ENCODE results near the gene GJA1. TPM values are rescaled to one million over a fixed set of nuclear protein-coding genes. Genes with fewer than 3 reads are reported as not detected.

The GJA1 gene
- total and polyA plus RNA-seq, 2 donors (not counting 1 experiment from before 2014, with no cell fraction given), result 77.8 to 209 TPM

GRCh38 chr6:121449331-121449730 is 13.9 kb downstream of the GJA1 start:
- Histone ChIP-seq H3K27me3 (ENCODE audit: control insufficient read depth, insufficient read depth, low read length) (no peaks in the 10 kb centered on the region), H3K9me3 (ENCODE audit: control insufficient read depth, insufficient read depth, low read depth, low read length) (no peaks in the 10 kb centered on the region), H2AFZ (ENCODE audit: low read length) (no peak overlapping the region), H3K4me2 (ENCODE audit: extremely low read depth, insufficient read depth, low read length) (no peak overlapping the region), H3K4me1 (ENCODE audit: control insufficient read depth, extremely low read depth, insufficient read depth, low read length) (no peaks in the 10 kb centered on the region), H3K27ac (ENCODE audit: insufficient read depth, low read length) (no peak overlapping the region), H3K36me3 (ENCODE audit: control insufficient read depth, insufficient read depth, low read length) (peaks cover 5% of the 10 kb centered on the region), H3K9ac (ENCODE audit: insufficient read depth, low read length) (no peak overlapping the region), H3K4me3 (replicated peaks in 1 of 4; ENCODE audit: control extremely low read depth in 1 of 4, insufficient read depth in 1 of 4, low read depth in 3 of 4, low read length in 4 of 4) (no peak overlapping the region), H4K20me1 (ENCODE audit: control insufficient read depth, extremely low read depth, insufficient read depth, low read length) (no peaks in the 10 kb centered on the region), H3K79me2 (ENCODE audit: control insufficient read depth, insufficient read depth, low read length) (peaks cover 19% of the 10 kb centered on the region)
- TF ChIP-seq EZH2 (IDR thresholded peaks at IDR 0.05; ENCODE audit: low read length, missing control alignments) (no peak), CTCF (conservative IDR thresholded peaks at IDR 0.05 in 1 of 2, IDR thresholded peaks at IDR 0.05 in 1 of 2; ENCODE audit: low read depth in 1 of 2, low read length in 2 of 2) (no peak)
- no peak for DNase-seq (ENCODE audit: low read depth in 2 of 2)

GRCh38 chr6:121450242-121450641 is 14.8 kb downstream of the GJA1 start:
- TF ChIP-seq EZH2 (IDR thresholded peaks at IDR 0.05; ENCODE audit: low read length, missing control alignments), result no peak
- TF ChIP-seq CTCF (conservative IDR thresholded peaks at IDR 0.05 in 1 of 2, IDR thresholded peaks at IDR 0.05 in 1 of 2; ENCODE audit: low read depth in 1 of 2, low read length in 2 of 2), result no peak
- H3K4me1 ChIP-seq (ENCODE audit: control insufficient read depth, extremely low read depth, insufficient read depth, low read length), result no peaks in the 10 kb centered on the region
- H3K27me3 ChIP-seq (ENCODE audit: control insufficient read depth, insufficient read depth, low read length), result no peaks in the 10 kb centered on the region
- DNase-seq (ENCODE audit: low read depth in 2 of 2), result no peak
- peaks cover 5% of the 10 kb centered on the region for H3K36me3 ChIP-seq (ENCODE audit: control insufficient read depth, insufficient read depth, low read length)
- H3K9ac ChIP-seq (ENCODE audit: insufficient read depth, low read length), result no peak overlapping the region
- no peak overlapping the region for H3K27ac ChIP-seq (ENCODE audit: insufficient read depth, low read length)
- no peak overlapping the region for H3K4me3 ChIP-seq (replicated peaks in 1 of 4; ENCODE audit: control extremely low read depth in 1 of 4, insufficient read depth in 1 of 4, low read depth in 3 of 4, low read length in 4 of 4)
- no peak overlapping the region for H3K4me2 ChIP-seq (ENCODE audit: extremely low read depth, insufficient read depth, low read length)
- peaks cover 12% of the 10 kb centered on the region for H3K79me2 ChIP-seq (ENCODE audit: control insufficient read depth, insufficient read depth, low read length)
- H3K9me3 ChIP-seq (ENCODE audit: control insufficient read depth, insufficient read depth, low read depth, low read length), result no peaks in the 10 kb centered on the region
- no peaks in the 10 kb centered on the region for H4K20me1 ChIP-seq (ENCODE audit: control insufficient read depth, extremely low read depth, insufficient read depth, low read length)
- H2AFZ ChIP-seq (ENCODE audit: low read length), result no peak overlapping the region

GRCh38 chr6:121451250-121451649 is 15.8 kb downstream of the GJA1 start:
- no peaks in the 10 kb centered on the region for H3K9me3 ChIP-seq (ENCODE audit: control insufficient read depth, insufficient read depth, low read depth, low read length)
- H3K36me3 ChIP-seq (ENCODE audit: control insufficient read depth, insufficient read depth, low read length), result peaks cover 5% of the 10 kb centered on the region
- no peak overlapping the region for H3K4me3 ChIP-seq (replicated peaks in 1 of 4; ENCODE audit: control extremely low read depth in 1 of 4, insufficient read depth in 1 of 4, low read depth in 3 of 4, low read length in 4 of 4)
- H3K27me3 ChIP-seq (ENCODE audit: control insufficient read depth, insufficient read depth, low read length), result no peaks in the 10 kb centered on the region
- no peak overlapping the region for H3K9ac ChIP-seq (ENCODE audit: insufficient read depth, low read length)
- no peak for TF ChIP-seq CTCF (conservative IDR thresholded peaks at IDR 0.05 in 1 of 2, IDR thresholded peaks at IDR 0.05 in 1 of 2; ENCODE audit: low read depth in 1 of 2, low read length in 2 of 2)
- no peak for TF ChIP-seq EZH2 (IDR thresholded peaks at IDR 0.05; ENCODE audit: low read length, missing control alignments)
- no peak for DNase-seq (ENCODE audit: low read depth in 2 of 2)
- no peaks in the 10 kb centered on the region for H3K4me1 ChIP-seq (ENCODE audit: control insufficient read depth, extremely low read depth, insufficient read depth, low read length)
- H3K79me2 ChIP-seq (ENCODE audit: control insufficient read depth, insufficient read depth, low read length), result peaks cover 10% of the 10 kb centered on the region
- no peak overlapping the region for H3K27ac ChIP-seq (ENCODE audit: insufficient read depth, low read length)
- H4K20me1 ChIP-seq (ENCODE audit: control insufficient read depth, extremely low read depth, insufficient read depth, low read length), result no peaks in the 10 kb centered on the region
- no peak overlapping the region for H3K4me2 ChIP-seq (ENCODE audit: extremely low read depth, insufficient read depth, low read length)
- no peak overlapping the region for H2AFZ ChIP-seq (ENCODE audit: low read length)
